Medulla oblongata (tissue), 1 donor: ENCODE data around the gene STPG2.
"Not testable (repeated sequence)": the region's sequence is repeated elsewhere in the genome, so short reads cannot be mapped to it uniquely, and the experiment has no call there.

Experiments used
- DNase-seq: peaks from one replicate; pipeline ENCODE4 v3.0.0-alpha.2; 2015; ENCODE audit errors: extremely low spot score

The STPG2 gene

DNA sequence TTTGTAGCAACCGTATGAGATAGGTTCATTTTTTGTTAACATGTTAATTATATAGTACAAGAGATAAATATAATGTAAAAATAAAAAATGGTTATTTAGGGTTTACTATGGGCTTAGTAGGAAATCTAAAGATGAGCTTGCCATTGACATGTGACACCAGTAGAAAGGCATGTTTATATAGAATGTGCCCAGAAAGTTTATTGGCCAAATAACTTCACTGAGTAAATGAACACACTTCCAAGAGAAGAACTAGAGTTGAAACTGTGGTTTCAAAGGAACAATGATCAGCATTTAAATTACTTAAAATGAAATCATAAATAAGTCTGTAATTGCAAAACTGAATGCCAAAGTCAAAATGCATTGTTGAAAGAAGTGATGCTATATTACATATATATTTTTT lies 503.3 kb downstream of the STPG2 start:
- DNase-seq = no peak

DNA sequence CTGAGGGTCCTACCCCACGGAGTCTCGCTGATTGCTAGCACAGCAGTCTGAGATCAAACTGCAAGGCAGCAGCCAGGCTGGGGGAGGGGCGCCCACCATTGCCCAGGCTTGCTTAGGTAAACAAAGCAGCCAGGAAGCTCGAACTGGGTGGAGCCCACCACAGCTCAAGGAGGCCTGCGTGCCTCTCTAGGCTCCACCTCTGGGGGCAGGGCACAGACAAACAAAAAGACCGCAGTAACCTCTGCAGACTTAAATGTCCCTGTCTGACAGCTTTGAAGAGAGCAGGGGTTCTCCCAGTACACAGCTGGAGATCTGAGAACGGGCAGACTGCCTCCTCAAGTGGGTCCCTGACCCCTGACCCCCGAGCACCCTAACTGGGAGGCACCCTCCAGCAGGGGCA lies 509.4 kb downstream of the STPG2 start:
- DNase-seq = not testable (repeated sequence)

DNA sequence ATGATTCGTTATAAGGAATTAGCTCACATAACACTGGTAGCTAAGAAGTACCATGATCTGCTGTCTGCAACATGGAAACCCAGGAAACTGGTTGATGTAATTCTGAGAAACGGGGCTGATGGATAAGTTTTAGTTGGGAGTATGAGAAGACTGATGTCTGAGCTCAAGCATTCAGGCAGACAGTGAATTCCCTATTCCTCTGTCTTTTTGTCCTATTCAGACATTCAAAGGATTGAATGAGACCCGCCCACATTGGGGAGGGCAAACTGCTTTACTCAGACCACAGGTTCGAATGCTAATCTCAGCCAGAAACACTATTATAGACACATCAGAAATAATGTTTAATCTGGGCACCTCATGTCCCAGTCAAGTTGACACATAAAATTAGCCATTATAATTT lies 515.5 kb downstream of the STPG2 start:
- no peak for DNase-seq

DNA sequence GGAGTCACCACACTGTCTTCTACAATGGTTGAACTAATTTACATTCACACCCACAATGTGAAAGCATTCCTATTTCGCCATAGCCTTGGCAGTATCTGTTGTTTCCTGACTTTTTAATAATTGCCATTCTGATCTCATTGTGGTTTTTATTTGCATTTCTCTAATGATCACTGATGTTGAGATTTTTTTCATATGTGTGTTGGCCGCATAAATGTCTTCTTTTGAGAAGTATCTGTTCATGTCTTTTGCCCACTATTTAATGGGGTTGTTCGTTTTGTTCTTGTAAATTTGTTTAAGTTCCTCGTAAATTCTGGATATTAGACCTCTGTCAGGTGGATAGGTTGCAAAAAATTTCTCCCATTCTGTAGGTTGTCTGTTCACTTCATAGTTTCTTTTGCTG lies 519.1 kb downstream of the STPG2 start:
- DNase-seq = no peak

DNA sequence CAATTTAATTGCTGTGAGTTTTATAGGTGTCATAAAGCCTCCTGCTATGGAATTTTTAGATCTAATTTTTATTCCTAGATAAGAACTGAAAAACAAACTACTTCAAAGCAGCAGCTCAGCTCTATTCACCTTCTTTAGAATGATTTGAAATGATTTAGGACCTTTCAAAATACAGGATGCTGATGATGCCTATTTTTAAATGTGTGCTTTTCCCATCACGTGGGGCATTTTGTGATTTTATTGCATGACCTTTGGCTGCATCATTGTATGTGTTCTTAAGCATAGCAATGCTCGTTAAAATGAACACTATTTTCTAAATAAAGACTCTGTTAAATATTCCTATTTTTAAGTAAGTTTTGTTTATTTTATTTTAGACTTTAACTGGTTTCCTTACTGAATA lies 537.3 kb downstream of the STPG2 start:
- DNase-seq = no peak

DNA sequence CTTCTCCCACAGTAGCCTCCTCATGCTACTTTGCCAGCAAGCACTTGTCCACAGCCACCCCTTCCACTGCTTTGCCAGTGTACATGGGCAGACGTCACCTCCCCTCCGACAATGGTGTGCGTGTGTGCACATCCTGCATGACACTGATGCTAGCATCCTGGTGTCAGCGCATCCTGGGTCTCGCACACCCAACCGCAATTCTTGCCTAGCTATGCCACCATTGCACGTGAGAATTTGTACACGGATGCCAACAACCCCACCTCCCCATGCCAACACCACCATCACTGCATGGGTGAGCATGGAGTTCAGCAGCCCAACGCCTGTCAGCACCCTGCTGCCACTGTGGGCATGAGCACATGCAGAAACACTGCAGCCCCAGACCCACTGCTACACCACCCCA lies 550.0 kb downstream of the STPG2 start:
- no peak for DNase-seq

DNA sequence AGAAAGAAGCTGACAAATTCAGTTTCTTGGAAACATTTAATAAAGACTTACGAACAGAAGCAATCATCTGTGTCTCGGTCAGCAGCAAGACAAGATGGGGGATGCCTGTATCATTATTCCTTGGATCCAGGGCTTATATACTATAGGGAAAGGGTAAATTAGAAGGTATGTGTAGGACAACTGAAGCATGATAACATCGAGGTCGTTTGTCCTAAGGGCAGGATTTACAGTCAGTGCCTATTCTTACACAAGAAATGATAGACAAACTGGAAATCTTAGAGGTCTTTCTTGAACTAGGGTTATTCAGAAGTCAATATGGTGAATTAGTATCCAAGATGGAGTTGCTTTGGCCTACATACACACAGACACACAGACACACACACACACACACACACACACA lies 553.0 kb downstream of the STPG2 start:
- no peak for DNase-seq

DNA sequence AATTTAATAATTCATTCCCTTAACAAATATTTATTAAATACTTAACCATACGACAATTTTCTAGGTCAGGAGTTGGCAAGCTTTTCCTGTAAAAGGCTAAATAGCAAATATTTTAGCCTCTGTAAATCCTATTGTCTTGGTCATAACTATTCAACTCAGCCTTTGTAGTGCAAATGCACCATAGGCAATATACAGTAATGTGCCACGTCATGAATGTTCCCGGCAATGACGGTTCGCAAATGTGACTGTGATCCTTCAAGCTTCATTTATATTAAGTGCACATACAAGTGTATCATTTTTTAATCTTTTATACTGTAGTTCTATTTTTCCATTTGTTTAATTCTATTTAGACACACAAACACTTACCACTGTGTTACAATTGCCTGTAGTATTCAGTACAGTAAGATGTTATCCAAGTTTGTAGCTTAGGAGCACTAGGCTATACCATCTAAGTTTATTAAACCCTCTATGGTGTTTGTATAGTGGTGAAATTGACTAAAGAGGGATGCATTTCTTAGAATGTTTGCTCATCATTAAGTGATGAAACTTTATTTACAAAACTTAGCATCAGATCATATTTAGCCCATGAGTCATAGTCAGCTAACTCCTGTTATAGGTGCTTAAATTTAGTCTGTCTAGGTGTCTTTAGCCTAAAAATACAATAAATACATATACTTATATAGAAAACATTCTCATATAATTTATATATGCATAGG lies 553.6 kb downstream of the STPG2 start:
- DNase-seq = no peak

DNA sequence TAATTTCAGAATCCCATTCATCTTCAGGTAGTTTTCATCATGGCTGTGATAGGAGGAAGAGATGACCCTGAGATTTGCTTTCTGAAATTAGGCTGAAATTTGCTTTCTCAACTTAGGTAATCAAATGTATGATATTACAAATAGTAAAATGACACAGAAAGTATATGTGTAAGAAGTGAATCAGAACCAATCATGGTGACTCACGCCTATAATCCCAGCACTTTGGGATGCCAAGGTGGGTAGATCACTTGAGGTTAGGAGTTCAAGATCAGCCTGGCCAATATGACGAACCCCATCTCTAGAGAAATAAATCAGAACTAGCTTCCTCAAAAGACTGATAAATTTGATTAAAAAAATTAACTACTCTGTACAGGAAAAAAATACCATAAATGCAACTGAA lies 555.4 kb downstream of the STPG2 start:
- DNase-seq = no peak

DNA sequence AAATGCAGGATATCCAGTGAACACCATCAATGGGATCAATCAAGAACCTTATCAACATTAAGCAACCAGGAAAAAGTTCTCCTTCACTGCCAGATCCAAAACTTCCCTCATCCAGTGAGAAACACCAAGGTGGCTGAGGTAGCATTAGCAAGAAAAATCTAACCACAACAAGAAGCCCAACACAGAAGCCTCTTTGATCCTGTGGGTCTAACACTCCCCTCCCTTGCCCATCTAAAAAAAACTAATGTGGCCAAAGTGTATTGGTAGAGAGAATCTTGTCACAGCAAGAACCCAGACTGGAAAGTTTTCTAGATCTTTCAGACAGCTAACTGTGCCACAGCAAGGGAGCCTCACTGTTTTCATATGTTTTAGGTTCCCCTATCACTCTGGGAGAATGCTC lies 558.0 kb downstream of the STPG2 start:
- DNase-seq = no peak

DNA sequence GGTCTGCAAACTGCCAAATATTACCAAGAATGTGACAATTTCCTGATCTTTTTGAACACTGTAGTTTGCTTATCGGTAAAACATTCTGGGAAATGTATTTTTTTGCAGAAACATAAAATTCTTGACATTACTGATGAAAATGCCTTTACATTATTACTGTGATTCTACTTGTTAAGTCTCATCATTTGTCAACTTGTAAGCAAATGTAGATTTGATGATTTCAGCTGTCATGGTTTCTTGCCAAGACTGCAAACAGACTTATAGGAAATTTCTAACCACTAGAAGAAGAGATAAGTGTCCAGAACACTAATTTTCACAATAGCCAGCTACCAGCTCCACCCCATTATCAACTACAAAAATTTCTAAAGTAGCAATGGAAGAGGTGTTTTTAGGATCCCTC lies 560.4 kb downstream of the STPG2 start:
- no peak for DNase-seq

DNA sequence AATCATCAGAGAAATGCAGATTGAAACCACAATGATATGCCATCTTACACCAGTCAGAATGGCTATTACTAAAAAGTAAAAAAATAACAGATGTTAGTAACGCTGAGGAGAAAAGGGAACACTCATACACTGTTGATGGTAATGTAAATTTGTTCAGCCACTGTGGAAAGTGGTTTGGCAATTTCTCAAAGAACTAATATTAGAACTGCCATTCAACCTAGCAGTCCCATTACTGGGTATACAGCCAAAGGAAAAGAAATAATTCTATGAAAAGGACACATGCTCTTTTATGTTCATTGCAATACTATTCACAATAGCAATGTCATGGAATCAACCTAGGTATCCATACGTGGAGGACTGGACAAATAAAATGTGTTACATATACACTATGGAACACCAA lies 566.3 kb downstream of the STPG2 start:
- DNase-seq = no peak

DNA sequence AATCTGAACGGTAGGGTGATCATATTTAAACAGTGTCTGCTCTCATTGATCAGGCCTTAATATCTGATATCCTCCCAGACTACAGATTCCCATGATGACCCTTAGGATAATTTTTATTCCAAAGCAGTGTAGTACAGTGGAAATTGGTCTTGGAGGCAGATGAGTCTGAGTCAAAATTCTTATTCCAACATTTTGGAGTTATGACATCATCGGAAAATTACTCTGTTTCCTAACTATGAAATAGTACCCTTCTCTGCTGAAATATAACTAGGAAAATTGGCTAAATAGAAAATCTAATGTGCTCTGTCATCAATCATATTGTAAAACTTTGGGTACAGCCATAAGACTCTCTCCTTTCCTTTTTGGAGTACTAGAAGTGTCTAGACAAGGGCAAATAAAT lies 583.3 kb downstream of the STPG2 start:
- no peak for DNase-seq

DNA sequence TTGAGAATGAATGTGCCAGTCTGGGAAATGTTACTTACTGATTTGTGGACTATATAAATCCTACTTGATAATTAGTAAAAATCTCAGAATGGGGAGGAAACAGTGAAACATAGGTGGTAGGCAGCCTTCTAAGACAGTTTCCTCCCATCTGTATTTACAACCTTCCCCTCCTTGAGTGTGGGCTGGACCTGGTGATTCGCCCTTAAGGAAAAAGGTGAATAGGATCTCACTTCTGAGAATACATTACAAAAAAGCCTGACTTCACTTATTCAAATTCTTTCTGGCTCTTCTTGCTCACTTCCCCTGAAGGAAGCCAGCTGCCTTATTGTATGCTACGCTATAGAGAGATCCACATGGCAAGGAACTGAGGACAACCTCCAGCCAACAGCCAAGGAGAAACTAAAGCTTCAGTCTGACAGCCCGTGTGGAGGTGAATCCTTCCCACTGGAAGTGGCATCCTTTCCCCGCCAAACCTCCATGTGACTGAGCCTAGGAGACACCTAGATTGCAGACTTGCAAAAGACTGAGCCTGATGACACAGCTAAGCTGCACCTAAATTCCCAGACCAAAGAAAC lies 585.0 kb downstream of the STPG2 start:
- no peak for DNase-seq

DNA sequence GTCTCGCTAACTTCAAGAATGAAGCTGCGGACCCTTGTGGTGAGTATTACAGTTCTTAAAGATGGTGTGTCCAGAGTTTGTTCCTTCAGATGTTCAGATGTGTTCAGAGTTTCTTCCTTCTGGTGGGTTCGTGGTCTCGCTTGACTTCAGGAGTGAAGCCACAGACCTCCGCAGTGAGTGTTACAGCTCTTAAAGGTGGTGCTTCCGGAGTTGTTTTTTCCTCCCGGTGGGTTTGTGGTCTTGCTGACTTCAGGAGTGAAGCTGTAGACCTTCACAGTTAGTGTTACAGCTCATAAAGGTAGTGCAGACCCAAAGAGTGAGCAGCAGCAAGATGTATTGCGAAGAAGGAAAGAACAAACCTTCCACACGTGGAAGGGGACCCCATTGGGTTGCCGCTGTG lies 592.6 kb downstream of the STPG2 start:
- DNase-seq = not testable (repeated sequence)

DNA sequence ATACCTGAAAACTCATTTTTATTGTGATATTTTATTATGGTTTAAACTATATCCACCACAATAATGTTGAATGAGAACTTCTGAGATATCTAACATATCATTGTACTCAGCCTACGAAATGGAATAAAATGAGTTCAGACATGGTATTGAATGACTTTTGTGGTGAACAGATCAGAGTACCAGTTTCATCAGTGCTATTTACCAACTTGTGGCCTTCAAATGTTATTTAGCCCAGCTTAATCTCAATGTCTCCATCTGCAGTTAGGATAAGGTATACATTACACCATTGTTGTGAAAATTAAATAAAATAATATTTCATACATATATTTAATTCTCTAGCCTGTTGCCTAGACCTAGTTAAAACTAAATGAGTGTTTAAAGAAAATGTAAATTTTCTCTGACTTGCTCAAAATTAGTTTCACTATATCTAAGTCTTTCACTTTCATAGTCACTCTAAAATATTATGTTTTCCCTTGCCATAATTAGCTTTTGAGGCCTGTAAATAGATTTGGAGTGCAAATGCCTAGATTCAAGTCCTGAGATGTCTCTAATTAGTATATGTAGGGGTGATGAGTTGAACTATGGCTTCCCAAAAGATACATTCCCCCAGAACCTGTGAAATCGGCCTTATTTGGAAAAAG lies 594.2 kb downstream of the STPG2 start:
- DNase-seq = no peak

DNA sequence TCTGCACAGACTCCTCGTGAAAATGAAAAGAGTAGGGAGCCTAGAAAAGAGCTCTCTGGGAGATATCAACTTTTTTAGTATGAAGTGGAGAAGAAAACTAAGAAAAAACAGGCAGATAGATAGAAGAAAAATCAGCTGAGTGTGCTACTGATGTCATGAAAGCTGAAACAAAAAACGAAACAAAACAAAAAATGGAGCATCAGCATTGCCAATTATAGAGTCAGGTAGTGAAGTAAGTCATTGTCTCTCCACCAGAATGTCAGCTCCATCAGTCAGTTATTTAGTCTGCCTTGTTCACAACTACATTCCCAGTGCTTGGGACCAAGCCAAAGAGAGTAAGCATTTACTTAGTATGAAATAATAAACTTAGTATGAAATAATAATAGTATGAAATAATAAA lies 595.1 kb downstream of the STPG2 start:
- no peak for DNase-seq

DNA sequence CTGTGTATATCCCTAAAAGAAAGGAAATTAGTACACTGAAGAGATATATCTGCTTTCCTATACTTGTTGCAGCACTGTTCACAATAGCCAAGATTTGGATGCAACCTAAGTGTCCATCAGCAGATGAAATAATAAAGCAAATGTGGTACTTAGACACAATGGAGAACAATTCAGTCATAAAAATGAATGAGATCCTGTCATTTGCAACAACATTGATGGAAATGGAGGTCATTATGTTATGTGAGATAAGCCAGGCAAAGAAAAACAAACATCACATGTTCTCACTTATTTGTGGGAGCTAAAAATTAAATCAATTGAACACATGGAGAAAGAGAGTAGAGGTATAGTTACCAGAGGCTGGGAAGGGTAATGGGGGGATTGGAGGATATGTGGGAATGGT lies 611.9 kb downstream of the STPG2 start:
- no peak for DNase-seq

DNA sequence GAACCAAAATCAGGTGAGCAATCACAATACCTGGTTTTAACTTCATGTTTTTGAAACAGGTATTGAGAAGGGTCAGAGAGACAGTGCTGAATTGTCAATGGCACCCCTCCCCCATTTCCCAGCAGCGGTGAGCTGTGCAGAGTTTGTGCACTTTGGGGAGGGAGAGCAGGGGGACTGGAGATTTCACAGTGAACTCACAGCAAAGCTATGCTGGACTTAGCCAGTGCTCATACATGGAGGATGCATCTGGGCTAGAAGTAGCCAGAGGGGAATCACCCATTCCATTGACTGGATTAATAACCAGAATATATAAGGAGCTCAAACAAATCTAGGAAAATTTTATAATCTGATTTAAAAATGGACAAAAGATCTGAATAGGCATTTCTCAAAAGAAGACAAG lies 612.6 kb downstream of the STPG2 start:
- no peak for DNase-seq

DNA sequence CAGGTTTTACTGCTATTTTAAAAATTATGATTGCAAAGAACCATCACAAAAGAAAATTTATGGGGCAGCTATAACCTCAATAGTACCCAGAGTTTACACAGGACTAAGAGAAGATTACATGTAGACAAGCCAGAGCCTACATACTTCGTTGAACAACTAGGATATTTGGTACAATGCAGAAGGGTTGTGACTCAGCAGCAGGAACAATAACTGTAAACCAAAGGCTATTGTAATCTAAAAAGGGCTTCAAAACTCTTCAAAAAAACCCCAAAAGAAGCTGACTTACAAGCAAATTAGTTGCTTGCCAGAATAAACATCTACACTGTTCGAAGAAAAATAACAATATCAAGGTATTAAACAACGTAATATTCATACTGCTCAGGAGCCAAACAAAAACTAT lies 618.0 kb downstream of the STPG2 start:
- no peak for DNase-seq

DNA sequence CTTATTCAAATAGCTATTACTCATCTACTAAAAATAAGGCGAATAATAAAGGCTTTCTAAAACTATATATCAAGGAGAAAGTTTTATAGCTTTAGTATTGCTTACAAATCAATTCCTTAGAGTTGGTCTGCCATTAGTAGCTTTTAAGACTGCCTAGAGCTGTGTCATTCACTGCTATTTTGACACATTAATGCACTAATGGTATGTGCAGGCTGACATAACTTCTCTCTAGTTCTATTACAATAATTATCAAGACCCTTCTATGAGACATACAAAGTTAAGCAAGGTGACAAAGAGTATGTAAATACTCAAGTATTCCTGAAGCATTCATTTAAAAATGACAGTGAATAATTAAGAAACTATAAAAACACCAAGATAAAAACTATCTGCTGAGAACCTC lies 625.3 kb downstream of the STPG2 start:
- no peak for DNase-seq

DNA sequence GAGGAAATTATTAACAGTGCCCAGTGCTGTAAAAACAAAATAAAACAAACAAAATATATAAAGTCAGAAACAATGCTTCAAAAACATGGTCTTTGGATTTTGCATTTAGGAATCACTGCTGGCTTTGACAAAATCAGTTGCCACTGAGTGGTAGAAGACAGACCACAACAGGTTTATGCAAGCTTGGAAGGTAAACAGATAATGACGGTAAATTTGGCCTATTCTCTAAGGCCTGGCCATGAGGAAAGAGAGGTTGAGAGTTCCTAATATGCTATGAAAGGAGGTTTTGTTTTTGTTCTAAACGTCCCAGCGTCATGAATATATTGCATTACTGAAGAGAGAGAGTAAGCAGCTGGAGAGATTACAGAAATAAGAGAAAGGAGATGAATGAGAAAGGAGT lies 629.4 kb downstream of the STPG2 start:
- DNase-seq = no peak
